Nucleus accumbens (tissue), 56 donors: ENCODE measurements around the gene GRK2.
A peak's percentile ranks its signal among the peaks of the same experiment; 100 is the strongest.

Experiments
- DNase-seq, 56 donors: peaks; one replicate each; lab custom pipeline; 2025; lab: John Stamatoyannopoulos, UW

Gene GRK2

DNA sequence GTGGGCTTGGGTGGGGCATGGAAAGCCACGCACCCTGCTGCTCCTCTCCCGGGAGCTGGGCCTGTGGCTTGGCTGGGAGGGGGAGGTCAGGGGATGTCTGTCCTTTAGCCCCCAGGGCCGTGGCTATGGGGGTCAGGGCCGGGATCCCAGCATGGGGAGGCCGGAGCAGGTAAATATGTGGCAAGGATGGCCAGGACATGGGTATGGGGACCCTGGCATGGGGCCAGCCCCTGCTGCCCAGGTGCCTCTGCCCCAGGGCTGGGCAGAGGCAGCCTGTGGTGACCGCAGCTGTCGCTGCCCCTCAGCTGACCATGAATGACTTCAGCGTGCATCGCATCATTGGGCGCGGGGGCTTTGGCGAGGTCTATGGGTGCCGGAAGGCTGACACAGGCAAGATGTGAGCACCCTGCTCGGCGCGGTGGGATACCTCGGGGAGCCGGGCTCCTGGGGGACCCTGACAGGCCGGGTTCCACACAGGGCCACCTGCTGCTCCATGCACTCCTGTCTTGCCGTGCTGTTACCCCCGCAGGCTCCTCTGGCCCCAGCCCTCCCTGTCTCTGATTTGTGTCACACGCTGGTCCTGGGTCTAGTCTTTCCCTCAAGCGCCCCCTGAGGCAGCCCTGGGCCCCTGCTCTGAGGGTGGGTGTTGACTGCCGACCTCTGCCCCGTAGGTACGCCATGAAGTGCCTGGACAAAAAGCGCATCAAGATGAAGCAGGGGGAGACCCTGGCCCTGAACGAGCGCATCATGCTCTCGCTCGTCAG, 14.7 kb downstream of the GRK2 start:
- no peak for DNase-seq

- no peak for DNase-seq
Observed at GRCh38 chr11:67281552-67282150, 15.4 kb downstream of the GRK2 start.

GRCh38 chr11:67282155-67282875, 16.0 kb downstream of the GRK2 start:
- no peak for DNase-seq

DNA sequence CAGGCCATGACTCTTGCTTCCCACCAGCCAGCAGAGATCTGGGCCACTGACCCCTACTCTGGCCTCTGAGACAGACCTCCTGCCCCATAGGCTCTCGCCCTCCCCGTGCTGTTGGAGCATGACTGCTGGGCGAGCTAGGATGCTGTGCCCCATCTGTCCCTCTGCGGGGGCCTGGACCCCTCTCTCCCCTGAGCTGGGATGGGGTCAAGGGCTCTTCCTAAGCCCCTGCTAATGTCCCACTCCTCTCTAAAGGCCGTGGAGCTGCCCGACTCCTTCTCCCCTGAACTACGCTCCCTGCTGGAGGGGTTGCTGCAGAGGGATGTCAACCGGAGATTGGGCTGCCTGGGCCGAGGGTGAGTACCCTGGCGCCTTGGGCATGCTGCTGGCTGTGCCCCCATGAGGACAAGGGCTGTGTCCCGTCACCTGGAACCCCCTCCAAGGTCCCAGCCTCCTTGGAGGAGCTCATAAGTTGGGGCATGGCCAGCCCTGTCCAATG, 16.7 kb downstream of the GRK2 start:
- DNase-seq: no peak

DNA sequence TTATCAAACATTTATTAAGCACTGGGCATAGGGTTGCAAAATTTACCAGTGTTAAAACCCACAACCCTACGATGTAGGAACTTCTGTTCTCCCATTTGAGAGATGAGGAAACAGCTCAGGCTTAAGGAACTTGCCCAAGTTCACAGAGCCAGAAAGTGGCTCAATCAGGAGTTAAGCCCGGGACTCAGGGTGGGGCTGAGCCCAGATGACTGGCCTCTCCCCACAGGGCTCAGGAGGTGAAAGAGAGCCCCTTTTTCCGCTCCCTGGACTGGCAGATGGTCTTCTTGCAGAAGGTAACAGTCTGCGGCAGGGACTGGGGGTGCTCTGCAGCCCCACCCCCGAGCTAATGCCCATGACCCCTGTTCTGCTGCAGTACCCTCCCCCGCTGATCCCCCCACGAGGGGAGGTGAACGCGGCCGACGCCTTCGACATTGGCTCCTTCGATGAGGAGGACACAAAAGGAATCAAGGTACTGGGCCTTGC, 17.2 kb downstream of the GRK2 start:
- DNase-seq: no peak

GRCh38 chr11:67284811-67285540, 18.7 kb downstream of the GRK2 start:
- no peak for DNase-seq

DNA sequence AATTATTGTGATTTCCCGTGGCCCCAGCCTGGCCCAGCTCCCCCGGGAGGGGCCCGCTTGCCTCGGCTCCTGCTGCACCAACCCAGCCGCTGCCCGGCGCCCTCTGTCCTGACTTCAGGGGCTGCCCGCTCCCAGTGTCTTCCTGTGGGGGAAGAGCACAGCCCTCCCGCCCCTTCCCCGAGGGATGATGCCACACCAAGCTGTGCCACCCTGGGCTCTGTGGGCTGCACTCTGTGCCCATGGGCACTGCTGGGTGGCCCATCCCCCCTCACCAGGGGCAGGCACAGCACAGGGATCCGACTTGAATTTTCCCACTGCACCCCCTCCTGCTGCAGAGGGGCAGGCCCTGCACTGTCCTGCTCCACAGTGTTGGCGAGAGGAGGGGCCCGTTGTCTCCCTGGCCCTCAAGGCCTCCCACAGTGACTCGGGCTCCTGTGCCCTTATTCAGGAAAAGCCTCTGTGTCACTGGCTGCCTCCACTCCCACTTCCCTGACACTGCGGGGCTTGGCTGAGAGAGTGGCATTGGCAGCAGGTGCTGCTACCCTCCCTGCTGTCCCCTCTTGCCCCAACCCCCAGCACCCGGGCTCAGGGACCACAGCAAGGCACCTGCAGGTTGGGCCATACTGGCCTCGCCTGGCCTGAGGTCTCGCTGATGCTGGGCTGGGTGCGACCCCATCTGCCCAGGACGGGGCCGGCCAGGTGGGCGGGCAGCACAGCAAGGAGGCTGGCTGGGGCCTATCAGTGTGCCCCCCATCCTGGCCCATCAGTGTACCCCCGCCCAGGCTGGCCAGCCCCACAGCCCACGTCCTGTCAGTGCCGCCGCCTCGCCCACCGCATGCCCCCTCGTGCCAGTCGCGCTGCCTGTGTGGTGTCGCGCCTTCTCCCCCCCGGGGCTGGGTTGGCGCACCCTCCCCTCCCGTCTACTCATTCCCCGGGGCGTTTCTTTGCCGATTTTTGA, 19.5 kb downstream of the GRK2 start:
- no peak for DNase-seq

GRCh38 chr11:67286621-67287333, 20.5 kb downstream of the GRK2 start:
- DNase-seq: peak in 7 of 56 donors; percentile 21 to 44 (median 33)

DNA sequence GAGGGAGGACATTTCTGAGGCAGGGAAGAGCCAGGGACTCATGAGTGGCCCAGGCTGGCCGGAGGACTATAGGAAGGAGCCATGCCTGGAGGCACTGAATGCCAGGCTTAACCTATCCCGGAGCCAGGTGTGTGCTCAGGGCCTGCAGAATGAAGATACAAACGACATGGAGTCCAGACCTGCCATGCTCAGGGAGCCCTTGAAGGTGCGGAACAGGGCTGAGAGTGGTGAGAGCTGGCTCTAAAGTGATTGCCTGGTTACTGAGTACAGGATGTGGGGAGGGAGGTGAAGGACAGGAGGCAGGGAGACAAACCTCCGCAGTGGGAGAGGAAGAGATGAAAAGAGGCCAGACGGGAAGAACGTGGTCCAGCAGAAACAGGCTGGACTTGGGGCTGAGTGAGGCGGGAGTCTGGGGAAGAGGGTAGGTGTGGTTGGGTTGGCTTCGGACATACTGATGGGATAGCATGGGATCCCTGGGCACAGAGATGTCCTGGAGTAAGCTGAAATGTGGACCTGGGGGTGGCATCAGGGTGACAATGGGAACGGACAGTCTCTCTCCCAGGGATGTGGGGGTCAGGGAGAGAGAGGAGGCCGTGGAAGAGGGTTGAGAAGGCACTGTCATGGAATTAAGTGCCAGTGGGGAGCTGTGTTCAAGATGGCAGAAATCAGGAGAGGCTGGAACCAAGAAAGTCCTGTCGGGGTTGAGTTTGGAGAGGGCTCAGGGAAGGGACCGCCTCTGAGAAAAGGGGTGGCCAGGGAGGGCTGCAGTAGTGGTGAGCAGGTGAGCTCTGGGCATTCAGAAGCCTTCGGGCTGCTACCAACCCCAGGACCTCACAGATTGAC, 21.3 kb downstream of the GRK2 start:
- DNase-seq: no peak

- DNase-seq: peak in 1 of 56 donors; percentile 54
Observed at GRCh38 chr11:67288198-67288451, 21.9 kb downstream of the GRK2 start.

GRCh38 chr11:67288452-67289225, 22.4 kb downstream of the GRK2 start:
- DNase-seq: peak in 54 of 56 donors; percentile 28 to 93 (median 76)

DNA sequence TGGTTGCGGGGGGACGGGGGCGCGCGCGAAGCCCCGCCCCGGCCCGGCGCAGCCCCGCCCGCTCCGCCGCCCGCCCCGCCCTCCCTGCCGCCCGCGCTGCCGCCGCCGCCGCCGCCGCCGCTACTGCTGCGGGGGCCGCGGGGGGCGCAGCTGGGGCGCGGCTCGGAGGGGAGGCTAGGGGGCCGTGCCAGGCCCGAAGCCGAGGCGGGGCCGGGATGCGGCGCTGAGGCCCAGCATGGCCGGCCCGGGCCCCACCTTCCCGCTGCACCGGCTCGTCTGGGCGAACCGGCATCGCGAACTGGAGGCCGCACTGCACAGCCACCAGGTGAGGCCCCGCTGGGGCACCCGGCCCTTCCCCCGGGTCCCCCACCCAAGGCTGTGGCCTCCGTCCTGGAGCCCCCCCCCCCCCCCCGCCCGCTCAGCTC, 23.0 kb downstream of the GRK2 start, which contains the start of gene ANKRD13D:
Gene ANKRD13D, plus strand, starts transcription at position 78 of the 425 bp plus-strand sequence. Its CDS starts 158 bp downstream, at position 236.
- DNase-seq: peak in 4 of 56 donors; percentile 59 to 79 (median 67)

DNA sequence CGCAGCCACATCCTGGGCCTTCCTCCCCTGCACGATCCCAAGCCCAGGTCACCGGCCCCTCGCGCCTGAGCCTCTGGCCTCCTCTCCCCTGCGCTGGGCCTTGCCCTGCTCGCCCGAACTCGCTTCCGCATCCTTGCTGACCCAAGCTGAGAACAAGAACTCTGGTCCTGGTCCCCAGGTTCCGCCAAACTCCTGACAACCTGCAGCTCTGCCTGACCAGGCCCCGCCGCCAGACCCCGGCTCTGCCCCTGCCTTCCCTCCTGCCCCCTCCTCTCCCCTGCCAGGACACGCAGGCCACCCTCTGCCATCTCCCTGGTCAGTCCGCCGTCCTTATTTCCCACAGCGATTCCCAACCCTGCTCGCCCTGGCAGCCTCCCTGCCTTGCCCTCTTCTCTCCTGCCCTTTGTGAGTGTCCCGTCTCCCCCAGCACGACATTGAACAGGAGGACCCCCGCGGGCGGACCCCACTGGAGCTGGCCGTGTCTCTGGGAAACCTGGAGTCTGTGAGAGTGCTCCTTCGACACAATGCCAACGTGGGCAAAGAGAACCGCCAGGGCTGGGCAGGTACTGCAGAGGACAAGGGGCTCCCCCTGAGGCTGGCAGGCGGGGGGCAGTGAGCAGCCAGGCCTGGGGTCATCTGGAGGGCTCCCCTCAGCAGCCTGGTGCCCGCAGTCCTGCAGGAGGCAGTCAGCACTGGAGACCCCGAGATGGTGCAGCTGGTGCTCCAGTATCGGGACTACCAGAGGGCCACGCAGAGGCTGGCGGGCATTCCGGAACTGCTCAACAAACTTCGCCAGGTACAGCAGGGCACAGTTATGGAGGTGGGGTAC, 23.6 kb downstream of the GRK2 start:
- peak in 3 of 56 donors; percentile 49 to 59 (median 58) for DNase-seq

DNA sequence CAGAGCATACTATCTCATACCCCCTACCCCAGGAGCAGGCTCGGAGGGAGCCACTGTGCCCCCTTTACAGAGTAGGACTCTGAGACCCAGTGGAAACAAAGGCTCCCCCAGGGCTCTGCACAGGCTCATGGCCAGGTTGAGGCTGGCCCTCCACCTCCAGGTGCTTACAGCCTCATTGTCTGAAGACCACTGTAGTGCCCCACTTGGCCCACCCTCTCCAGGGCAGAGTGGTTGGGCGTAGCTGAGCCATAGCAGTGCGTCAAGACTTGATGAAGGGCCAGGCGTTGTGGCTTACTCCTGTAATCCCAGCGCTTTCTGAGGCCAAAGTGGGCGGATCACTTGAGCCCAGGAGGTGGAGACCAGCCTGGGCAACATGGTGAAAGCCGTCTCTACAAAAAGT, 24.5 kb downstream of the GRK2 start:
- DNase-seq: no peak

DNA sequence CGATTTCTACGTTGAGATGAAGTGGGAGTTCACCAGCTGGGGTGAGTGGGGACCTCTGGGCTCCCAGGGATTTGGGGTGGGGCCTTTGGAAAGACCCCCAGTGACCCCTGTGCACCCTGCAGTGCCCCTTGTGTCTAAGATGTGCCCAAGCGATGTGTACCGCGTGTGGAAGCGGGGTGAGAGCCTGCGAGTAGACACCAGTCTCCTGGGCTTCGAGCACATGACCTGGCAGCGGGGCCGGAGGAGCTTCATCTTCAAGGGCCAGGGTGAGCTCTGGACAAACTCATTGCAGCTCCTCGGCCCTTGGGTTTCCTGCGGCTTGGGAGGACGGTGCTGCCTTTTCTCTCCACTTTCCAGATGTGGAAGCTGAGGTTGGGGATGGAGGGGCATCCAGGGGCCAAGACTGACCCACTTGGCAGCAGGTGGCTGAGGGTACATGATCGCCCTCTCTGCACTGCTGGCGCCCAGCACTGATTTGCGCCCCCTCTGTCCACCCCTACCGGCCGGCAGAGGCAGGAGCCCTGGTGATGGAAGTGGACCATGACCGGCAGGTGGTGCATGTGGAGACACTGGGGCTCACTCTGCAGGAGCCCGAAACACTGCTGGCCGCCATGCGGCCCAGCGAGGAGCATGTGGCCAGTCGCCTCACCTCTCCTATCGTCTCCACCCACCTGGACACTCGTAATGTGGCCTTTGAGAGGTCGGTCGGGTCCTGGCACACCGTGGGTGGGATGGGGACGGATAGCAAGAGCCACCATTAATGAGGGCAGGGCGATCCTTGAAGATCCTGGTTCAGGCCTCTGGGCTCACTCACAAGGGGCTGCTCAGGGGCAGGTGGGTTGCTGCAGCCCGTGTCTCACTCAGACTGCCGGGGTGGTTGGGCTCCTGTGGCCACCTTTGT, 25.5 kb downstream of the GRK2 start:
- no peak for DNase-seq
